HG03354 (cell line): Measurements from ENCODE around the gene GRIN2A.

ENCODE experiments used
- ATAC-seq: cut with Tn5 transposase; IDR thresholded peaks from one replicate; pipeline ENCODE4 v1.9.1; 2021; ENCODE audit warnings: mild to moderate bottlenecking; ENCODE audit not compliant: unreplicated experiment, poor library complexity, severe bottlenecking

Gene GRIN2A

GRCh38 chr16:9807302-9807701 lies 374.9 kb downstream of the GRIN2A start:
- ATAC-seq: no peak

DNA sequence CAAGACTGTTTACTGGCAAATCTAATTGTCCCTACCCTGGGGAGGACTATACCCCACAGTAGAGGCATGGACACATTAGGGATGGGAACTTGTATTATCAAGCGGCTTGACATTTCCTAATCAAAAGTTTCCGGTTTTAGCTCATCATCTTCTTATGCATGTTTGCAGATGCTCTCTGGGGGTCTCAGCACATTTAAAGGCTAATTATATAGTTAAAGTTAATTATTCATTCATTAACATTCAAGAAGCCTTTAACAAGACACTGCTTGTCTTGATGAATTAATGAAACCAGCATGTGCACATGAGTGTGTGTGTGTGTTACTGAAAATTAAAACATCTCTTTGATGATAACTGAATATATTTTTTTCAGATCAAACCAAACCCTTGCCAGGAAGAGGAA lies 377.1 kb downstream of the GRIN2A start:
- no peak for ATAC-seq

DNA sequence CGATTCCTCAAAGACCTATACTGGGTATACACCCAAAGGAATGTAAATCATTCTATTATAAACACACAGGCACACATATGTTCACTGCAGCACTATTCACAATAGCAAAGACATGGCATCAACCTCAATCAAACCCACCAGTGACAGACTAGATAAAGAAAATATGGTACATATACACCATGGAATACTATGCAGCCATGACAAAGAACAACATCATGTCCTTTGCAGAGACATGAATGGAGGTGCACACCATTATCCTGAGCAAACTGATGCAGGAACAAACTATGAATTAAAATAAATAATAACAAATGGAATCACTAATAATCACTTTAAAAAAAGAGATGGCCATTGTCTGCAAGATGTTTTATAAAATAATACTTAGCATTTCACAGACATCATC lies 380.1 kb downstream of the GRIN2A start:
- ATAC-seq: no peak

GRCh38 chr16:9801651-9802050 lies 380.6 kb downstream of the GRIN2A start:
- ATAC-seq: no peak

- ATAC-seq: no peak
These were observed 382.0 kb downstream of the GRIN2A start for GRCh38 chr16:9800186-9800738.

- no peak for ATAC-seq
These were observed 383.2 kb downstream of the GRIN2A start for GRCh38 chr16:9798952-9799580.

- no peak for ATAC-seq
These were observed 383.8 kb downstream of the GRIN2A start for GRCh38 chr16:9798474-9798873.

DNA sequence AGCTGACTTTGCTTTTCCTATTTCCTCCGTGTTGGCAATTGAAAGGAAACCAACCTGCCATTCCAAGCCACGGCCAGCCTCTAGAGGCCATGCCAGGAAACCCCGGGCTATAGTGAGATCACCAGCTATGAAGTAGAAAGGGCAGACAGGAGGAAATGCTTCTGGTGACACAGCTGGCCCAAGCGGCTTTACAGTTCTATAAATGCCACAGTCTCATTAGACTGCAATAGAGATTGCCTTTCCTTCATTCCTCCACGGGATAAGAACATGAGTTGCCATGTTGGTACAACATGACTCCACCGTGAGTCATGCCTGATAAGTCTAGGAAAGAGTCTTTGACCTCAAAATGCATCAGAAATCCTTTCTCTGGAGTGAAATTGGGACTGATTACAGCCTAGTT lies 384.9 kb downstream of the GRIN2A start:
- no peak for ATAC-seq

DNA sequence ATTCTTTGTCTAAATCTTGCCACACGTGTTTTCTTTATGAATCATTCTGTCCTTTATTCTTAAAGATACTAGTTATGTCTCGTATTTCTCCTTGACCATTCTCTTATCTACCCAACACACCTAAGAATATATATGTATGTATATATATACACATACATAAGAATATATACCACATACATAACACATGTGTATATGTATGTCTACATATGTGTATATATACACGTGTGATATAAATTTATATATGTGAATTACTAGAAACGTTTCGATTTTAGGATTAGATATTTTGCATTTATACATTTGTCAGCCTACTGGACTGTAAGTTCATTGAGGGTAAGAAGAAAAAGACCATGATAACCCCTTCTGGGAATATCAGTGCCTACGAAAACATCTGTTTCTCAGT lies 388.6 kb downstream of the GRIN2A start:
- ATAC-seq: no peak

GRCh38 chr16:9791556-9791955 lies 390.7 kb downstream of the GRIN2A start:
- ATAC-seq: no peak

DNA sequence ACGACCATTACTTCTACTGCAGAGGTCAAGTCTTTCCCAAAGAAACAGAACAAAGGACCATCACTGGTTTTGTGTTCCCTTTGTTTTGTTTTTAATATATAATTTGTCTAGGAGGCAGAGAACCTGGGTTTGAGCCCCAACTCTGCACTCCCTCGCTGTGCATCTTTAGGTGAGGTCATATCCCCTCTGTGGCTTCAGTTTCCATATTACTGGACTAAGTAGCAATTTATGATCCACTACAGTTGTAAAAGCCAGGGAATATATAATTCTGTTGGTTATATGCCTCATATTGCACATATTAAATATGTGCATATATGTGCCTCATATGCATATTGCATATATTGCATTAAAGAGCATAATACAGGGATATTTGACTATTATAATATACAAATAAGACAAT lies 392.0 kb downstream of the GRIN2A start:
- no peak for ATAC-seq

DNA sequence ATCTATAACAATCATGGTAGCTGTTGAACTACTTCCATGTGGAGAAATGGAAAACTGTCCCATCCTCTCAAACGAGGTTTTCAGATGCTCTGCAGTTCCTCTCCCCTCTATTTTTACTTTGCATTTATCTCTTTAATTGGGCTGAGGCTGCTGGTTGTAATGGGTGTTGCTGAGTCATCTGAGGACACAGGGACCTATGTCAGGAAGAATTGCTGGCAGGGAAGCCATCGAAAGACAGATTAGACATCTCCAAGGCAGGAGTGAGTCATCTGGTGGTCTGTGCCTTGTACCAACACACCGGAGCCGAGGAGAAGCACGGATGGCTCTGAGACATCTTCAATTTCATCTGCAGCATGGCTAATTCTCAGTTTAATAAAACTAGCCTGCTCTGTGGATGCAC lies 394.5 kb downstream of the GRIN2A start:
- ATAC-seq: no peak

- ATAC-seq: no peak
These were observed 401.4 kb downstream of the GRIN2A start for GRCh38 chr16:9780831-9781230.

DNA sequence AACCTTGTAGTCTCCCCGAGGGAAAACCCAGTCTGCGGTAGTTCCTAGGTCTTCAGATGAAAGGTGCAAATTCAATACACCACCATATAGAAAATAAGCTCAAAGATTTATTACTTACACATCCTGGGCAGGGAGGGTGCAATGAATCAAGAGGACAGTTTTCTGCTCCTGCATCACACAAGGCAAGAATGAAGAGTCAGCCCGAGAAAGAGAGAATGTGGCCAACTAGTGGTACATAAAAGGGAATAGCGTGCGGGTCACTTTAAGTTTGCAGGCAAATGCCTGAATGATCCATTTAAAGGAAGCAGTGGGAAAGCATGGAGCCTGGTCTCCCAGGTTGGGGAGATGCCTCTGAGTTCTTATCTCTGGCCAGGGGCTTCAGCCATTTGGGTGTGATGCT lies 403.4 kb downstream of the GRIN2A start:
- ATAC-seq: no peak

- no peak for ATAC-seq
These were observed 406.2 kb downstream of the GRIN2A start for GRCh38 chr16:9775998-9776397.

DNA sequence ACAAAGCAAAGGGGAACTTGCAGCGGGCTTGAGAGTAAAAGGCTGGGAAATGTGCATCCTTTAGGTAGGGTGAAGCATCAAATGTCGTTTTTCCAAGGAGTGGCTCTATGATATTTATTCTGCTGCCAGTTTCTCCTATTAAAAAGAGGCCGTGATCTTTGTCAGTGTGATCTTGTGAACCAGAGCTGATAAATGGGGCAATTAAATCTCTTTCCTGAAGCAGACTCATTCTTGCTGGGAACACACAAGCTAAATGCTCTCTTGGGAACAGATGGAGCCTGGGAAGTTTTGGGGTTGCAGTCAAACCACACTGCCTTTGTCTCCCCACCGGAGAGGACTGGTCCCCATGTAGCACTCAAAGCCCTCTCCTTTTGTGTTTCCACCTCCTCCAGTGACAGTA lies 408.9 kb downstream of the GRIN2A start:
- ATAC-seq: no peak

DNA sequence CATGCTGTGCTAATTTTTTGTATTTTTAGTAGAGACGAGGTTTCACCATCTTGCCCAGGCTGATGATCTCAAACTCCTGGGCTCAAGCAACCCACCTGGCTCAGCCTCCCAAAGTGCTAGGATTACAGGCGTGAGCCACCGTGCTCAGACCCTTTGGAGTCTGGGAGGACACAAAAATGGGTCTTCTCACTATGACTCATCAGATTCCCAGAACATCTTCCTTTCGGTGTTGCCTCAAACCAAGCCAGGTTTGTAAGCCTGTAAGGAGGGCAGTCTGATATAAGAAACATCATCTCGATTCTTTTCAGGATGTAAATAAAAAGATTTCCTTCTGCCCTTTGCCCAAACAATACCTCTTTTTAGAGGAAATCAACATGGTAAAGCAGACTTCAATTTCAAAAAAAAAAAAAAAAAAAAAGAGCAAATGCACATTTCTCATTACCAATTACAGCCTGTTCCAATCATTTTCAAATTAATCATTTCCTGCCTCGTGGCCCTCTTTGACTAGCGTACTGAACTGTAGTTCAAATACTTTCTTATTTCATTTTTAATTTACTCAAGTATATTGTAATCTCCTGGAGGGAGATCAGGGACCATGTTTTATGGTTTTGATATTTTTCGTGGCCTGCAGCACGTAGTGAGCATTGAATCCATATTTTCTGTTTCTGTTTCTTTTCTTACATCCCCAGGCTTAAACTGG lies 409.6 kb downstream of the GRIN2A start:
- ATAC-seq: no peak

DNA sequence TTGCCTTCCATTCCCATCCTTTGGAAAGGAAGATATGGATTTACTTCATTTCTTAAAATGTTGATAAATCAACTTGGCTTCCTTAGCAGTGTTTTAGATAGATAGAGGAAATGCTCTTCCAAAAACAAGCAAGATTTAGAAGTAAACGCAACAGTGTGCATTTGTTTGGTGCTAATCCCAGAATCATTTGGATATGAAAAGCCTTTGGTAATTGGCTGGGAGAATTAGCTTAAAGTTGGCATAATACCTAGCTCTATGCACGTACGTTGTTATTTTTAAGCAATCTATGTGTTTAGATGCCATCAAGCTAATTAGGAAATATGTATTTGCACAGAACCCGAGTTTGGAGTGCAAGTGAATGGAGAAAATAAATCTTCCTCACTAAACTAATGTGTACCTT lies 415.3 kb downstream of the GRIN2A start:
- ATAC-seq: no peak

- no peak for ATAC-seq
These were observed 418.7 kb downstream of the GRIN2A start for GRCh38 chr16:9763505-9763904.

- no peak for ATAC-seq
These were observed 420.4 kb downstream of the GRIN2A start for GRCh38 chr16:9761870-9762269.

GRCh38 chr16:9757687-9758086 lies 424.5 kb downstream of the GRIN2A start:
- ATAC-seq: no peak
